HG03064 (cell line): ENCODE measurements around the gene FLOT2.
"Not testable (repeated sequence)": the region's sequence is repeated elsewhere in the genome, so short reads cannot be mapped to it uniquely, and the experiment has no call there.

Source experiments
- ATAC-seq: cut with Tn5 transposase; IDR thresholded peaks from one replicate; pipeline ENCODE4 v1.9.1; 2021; ENCODE audit warnings: low read depth; ENCODE audit not compliant: unreplicated experiment

Gene FLOT2

DNA sequence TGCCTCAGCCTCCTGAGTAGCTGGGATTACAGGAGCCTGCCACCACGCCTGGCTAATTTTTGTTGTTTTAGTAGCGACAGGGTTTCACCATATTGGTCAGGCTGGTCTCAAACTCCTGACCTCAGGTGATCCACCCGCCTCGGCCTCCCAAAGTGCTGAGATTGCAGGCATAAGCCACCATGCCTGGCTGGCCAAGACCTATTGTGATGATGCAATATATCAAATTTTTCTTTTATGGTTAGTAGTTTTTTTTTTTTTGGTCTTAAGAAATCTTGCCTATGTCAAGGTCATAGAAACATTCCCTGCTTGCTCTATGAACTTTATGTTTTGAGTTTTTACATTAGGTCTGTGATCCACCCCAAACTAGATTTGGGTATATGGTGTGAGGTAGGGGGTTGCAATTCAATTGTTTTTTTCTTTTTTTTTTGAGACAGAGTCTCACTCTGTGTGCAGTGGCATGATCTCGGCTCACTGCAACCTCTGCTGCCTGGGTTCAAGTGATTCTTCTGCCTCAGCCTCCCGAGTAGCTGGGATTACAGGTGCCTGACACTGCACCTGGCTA is 20.3 kb downstream of the FLOT2 start:
- not testable (repeated sequence) for ATAC-seq

DNA sequence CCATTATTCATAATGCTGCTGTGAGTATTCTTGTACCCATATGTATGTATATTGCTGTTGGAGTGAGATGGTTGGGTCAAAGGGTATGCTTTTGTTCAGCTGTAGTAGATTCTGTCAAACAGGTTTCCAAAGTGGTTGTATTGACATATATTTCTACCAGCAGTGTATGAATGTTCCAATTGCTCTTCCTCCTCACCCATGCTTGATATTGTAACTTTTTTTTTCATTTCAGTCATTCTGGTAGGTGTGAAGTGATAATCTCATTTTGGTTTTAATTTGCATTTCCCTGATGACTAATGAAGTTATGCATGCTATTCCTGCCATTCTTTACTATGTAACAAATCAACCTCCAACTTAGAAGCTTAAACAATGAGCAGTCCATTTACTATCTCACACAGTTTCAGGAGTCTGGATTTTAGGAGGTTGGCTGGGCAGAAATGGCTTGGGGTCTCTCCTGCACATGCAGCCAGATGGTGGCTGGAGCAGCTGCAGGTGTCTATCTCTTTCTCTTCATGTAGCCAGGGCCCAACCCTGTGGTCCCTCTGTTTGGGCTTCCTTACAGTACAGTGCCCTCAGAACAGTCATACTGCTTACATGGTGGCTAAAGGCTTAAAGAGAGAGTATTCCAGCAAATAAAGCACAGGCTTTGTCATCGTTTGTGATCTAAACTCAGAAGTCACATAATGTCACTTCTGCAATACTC is 21.5 kb downstream of the FLOT2 start:
- ATAC-seq: no peak

DNA sequence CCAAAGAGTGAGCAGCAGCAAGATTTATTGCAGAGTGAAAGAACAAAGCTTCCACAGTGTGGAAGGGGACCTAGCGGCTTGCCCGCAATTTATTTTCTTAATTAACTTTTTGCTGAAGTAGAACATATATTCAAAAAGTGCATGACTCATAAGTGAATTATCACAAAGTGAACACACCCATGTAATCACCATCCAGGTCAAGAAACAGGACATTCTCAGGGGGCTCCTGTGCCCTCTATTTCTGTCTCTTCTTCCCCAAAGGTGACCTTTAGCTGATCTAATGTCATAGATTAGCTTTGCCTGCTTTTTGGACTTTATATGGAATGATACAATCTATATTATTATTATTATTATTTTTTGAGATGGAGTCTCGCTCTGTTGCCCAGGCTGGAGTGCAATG is 22.8 kb downstream of the FLOT2 start:
- ATAC-seq: no peak

DNA sequence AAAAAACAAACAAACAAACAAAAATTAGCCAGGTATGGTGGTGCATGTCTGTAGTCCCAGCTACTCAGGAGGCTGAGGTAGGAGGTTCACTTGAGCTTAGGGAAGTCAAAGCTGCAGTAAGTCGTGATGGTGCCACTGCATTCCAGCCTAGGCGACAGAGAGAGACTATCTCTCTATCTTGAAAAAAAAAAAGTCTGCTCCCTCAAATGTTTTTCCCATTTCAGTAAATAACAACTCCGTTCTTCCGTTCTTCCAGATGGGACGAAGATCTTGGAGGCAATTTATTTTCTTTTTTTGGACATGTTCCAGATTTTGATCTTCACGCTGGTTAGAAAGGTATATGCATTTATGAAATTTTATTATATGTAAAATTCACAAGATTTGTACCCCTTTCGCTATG is 23.7 kb downstream of the FLOT2 start:
- ATAC-seq: no peak

DNA sequence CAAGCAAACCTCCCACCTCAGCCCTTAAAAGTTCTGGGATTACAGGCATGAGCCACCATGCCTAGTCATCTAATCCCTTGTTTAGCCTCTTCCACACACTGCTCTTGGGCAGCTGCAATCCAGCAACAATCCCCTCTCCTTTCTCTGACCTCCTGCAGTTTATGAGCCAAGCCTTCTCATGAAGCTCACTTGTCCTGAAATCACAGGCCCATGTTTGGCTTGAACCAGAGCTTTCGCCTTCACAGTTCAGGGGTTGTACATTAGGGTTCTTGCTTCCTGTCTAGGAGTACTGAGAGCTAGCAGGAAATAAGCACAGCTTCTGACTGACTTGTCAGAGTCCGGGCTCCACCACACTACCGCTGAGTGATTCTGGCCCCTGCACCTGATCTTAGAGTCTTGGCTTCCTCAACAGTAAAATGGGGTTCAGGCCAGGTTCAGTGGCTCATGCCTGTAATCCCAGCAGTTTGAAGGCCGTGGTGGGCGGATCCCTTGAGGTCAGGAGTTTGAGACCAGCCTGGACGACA is 26.4 kb downstream of the FLOT2 start:
- peak; percentile 86 for ATAC-seq

DNA sequence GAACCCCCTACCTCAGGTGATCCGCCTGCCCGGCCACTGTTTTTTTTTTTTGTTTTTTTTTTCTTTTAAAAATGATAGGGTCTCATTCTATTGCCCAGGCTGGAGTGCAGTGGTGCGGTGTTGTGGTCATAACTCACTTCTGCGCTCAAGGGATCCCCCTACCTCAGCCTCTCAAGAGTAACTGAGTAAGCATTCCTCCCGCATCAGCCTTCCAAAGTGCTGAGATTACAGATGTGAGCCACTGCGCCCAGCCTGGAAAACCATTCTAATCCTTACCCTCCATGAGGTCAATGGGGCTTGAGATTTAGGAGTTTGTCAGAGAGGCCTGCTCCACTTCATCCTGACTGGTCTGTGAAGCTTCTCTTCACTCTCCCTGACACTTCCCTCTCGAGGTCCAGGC is 30.3 kb downstream of the FLOT2 start:
- ATAC-seq: no peak

DNA sequence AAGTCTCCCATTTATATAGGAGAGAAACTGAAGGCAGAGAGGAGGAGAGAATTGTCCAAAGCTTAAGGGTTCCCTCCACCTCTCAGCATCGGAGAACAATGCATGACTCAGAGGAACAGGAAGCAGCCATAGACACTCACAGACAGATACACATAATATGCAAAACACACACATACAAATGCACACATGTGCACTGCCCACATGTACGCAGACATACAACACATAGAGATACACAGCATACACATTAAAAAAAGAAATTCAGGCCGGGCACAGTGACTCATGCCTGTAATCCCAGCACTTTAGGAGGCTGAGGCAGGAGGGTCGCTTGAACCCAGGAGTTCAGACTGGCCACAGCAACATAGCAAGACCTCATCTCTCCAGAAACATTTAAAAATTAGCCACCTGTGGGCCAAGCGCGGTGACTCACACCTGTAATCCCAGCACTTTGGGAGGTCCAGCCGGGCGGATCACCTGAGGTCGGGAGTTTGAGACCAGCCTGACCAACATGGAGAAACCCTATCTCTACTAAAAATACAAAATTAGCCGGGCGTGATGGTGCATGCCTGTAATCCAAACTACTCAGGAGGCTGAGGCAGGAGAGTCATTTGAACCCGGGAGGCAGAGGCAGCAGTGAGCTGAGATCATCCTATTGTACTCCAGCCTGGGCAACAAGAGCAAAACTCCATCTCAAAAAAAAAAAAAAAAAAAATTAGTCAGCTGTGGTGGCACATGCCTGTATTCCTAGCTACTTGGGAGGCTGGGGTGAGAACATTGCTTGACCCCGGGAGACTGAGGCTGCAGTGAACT is 31.4 kb downstream of the FLOT2 start:
- ATAC-seq: no peak

DNA sequence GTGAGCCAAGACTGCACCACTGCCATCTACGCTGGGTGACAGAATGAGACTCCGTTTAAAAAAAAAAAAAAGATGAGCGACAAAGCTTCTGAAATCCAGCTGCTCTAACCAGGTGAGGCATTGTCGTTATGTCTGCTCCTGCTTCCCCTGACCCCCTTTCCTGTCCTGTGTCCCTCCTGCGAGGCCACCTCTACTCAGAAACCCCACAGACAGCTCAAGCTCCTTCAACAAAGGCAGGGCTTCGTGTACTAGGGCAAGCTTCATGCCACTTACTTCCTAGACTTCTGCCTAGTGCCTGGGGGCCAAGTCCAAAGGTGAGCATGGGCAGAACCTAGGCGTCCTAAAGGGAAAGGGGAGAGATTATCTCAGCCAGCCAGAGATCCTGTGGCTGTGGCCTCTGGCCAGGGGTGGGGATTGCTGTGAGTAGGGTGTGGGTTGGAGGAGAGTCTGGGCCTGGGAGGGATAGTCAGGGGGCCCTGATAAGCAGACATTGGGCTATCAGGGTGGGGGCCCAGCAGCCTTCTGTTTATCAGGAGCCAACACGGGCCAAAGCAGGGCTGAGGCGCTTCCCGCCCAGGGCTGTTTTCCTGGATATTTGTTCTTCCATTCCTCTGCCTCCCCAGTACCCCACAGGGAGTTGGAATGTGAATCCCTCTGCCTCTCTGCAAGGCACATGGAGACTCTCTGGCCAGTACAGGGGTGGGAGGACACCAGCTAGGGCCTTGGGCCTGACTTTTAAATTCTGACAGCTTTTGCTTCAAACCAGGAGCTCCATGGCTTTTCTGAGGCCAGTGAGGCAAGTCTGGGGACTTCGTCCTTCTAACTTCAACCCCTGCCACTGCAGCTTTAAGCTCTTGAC is 32.3 kb downstream of the FLOT2 start:
- no peak for ATAC-seq

DNA sequence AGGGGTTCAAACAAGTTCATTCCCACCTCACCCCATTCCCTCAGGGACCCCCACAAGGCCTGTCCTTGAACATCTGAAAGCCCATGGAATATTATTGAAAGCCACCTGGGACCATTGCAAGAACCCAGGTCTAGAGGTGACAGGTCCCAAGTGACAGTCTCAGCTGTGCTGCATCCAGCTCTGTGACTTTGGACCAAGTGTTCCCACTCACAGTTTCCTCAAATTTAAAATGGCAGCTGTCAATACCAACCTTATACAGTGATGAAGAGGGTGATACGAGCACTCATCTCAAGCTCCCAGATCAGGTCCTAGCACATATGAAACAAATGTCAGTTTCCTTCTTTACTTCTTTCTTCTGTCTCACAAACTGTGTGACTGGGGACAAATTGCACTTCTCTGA is 33.6 kb downstream of the FLOT2 start:
- no peak for ATAC-seq

DNA sequence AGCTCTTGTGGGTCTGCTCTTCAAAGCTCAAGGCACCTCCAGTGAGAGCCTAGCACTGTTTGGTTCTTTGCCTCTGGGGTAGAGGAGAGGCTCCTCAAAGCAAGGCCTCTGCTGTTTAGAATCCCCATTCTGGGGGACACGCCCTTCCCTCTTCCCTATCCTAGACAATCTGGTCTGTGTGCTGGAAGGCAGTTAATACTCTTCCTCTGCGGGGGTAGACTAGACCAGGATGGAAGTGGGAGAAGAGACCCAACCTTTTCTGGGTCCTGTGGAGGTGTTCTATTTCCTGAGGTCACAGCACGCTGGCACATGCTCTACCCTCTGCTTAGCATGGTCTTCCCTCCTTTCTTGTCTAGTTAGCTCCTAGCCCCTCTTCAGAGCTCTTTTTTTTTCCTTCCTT is 35.0 kb downstream of the FLOT2 start:
- ATAC-seq: no peak

DNA sequence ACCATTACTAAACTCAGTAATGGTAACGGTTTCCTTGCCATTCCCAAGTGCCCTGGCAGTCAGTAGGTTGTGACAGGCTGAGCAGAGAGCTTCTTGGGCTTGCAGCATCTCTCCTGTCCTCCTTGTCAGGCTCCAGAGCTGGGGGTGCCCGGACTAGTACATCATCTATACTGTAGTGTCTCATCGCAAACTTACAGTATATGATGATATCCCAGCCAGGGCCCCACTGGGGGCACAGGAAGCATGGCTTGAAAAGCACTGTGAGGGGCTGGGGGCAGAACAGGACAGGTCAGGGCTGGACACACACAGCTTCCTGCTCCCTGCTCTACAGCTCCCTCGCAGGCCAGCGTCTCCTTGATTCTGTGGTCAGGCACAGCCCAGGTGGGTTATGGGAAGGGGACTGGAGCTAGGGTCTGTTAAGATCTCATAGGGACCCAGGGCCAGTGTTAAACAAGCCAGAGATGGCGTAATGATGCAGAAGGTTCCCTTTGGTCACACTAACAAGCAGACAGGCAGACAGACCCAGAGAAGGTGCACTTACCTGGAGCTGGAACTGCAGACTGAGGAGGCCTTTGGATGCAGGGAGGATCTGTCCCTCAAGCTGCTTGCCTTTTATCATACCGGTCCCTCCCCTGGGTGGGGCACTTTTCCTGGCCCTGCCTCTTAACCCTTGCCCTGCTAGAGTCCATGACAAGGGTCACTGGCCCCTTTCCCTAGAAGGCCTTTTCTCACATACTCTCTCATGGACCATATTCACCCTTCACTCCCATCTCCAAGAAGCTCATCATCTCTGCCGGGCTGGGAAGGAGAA is 35.9 kb downstream of the FLOT2 start:
- ATAC-seq: no peak

DNA sequence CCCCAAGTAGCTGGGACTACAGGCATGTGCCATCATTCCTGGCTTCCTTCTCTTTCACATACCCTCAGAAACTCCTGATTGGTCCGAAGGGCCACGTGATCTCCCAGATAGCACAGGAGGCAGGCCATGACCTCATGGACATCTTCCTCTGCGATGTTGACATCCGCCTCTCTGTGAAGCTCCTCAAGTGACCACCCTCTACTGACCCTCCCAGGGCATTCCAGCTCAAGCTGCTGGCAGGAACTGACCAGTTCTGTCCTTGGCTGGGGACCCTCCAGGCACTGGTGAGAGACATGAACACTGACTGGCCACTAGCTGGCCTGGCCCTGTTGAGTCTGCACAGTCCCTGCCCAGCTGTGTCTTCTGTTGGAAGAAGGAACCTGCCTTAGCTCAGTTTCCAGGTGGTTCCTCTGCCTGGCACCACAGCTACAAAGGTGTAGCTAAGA is 37.1 kb downstream of the FLOT2 start:
- no peak for ATAC-seq

DNA sequence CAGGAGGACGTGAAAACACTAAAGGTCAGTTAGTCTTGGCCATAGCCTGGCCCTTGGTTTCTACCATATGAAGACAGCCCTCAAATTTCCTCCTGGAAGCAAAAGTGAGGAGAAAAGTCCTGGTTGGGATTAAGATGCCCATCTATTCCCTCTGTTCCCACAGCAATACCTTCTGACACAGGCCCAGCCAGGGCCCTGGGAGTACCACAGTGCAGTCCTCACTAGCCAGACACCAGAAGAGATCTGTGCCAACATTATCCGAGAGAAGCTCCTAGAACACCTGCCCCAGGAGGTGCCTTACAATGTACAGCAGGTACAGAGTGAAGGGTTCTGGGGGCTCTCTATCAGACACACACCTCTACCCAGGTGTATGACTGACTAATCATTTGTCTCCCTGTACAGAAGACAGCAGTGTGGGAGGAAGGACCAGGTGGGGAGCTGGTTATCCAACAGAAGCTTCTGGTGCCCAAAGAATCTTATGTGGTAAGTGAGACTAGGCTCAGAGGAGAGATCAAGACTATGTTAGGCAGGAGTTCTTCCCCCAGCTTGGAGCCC is 38.7 kb downstream of the FLOT2 start:
- ATAC-seq: no peak

DNA sequence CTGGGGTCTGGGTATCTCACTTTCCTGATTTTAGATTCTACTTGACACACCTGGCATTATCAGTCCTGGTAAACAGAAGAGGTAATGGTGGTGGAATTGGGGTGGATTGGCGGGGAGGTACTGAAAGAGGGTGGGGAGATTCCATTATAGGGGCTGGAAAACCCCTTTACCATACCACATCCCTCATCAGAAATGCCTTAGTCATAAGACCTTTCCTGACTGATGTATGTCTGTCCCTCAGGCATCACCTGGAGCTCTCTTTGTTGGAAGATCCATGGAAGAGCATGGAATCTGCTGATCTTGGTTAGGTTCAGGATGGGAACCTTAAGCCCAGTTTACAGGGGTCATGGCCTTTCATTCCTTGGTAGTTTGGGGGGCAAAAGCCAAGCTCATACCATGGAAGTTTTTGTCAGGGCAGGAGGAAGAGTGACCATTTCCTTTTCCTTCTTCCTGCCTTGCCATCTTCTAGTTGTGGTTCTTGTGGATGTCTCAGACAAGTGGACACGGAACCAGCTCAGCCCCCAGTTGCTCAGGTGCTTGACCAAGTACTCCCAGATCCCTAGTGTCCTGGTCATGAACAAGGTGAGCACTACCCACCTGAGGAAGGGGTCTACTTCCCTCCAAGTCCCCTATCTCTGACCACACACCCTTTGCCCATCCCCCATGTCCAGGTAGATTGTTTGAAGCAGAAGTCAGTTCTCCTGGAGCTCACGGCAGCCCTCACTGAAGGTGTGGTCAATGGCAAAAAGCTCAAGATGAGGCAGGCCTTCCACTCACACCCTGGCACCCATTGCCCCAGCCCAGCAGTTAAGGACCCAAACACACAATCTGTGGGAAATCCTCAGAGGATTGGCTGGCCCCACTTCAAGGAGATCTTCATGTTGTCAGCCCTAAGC is 39.4 kb downstream of the FLOT2 start:
- ATAC-seq: no peak

DNA sequence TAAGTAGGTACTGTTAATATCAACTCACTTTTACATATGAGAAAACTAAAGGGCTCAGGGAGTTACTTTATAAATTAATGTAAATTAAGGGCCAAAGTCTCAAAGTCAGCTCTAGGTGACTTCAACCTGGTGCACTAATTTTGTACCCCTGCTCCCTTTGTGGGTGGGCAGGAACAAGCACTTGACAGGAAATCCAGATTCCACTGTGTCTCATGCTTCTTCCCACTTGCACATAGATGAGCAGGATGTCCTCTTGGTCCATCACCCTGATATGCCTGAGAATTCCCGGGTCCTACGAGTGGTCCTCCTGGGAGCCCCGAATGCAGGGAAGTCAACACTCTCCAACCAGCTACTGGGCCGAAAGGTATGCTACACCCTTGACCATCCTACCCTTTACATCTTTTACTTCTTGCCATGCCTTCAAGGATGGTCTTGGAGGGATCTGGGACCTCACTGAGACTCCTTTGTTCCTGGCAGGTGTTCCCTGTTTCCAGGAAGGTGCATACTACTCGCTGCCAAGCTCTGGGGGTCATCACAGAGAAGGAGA is 41.4 kb downstream of the FLOT2 start:
- no peak for ATAC-seq

DNA sequence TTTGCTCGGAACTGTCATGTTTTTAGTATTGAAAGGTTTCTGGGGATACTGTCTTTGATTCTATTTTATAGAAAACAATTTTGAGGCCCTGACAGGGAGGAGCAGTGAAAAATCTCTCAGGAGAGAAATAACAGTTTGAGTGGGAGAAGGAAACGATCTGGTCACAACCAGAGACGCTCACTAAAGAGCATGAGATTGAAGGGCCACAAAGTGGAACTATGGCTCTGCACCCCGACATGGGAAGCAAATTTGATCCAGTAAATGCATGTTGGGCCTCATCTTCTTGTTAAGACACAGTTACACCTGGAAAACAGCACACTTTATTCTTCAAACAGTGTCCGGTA is 42.2 kb downstream of the FLOT2 start:
- ATAC-seq: no peak

DNA sequence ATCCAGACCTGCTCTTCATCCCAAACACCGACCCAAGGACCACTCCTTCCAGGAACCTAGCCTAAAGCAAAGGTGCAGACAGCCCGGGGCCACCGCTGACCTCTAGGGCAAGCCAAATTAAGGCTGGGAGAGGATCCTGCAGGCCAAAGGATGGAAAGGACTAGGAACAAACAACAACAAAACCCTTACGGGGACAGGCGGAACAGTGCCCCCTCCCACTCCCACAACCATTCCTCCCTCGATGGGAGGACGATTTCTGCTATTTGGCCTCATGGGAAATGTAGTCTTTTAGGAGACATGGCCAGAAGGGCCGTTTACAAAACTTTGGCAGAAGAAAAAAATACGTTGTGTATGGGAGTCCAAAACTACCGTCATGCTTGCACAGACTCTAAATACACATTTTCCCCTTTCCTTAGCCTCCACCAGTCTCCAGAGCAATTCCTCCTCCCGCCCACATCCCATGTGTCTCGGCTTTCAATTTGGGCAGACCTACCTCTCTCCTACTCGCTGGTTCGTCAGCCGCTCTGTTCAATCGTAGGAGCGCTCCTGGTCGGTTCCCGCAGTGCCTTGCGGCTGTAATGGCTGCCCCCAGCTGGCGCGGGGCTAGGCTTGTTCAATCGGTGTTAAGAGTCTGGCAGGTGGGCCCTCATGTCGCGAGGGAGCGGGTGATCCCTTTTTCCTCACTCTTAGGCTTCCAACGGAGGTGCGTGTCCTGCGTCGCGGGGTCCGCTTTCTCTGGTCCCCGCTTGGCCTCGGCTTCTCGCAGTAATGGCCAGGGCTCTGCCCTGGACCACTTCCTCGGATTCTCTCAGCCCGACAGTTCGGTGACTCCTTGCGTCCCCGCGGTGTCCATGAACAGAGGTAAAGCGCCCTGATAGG is 42.8 kb downstream of the FLOT2 start, which contains the start of gene ERAL1:
Gene ERAL1, plus strand, starts transcription at position 560 of the 879 bp plus-strand sequence. Its CDS starts 19 bp downstream, at position 579.
- peak; percentile 94 for ATAC-seq
